HG03280 (cell line): ENCODE results near the gene GNAI3.

Experiments used
- ATAC-seq: cut with Tn5 transposase; IDR thresholded peaks from one replicate; pipeline ENCODE4 v1.9.1; 2021; ENCODE audit warnings: mild to moderate bottlenecking, moderate library complexity; ENCODE audit not compliant: unreplicated experiment

GNAI3 gene

GRCh38 chr1:109523706-109524105 is 24.7 kb upstream of the GNAI3 start:
- no peak for ATAC-seq

- ATAC-seq: no peak
Measured at GRCh38 chr1:109527098-109527811, 21.2 kb upstream of the GNAI3 start.

GRCh38 chr1:109527846-109528695 is 20.3 kb upstream of the GNAI3 start:
- no peak for ATAC-seq

- no peak for ATAC-seq
Measured at GRCh38 chr1:109528712-109529111, 19.7 kb upstream of the GNAI3 start.

- no peak for ATAC-seq
Measured at GRCh38 chr1:109529881-109530456, 18.4 kb upstream of the GNAI3 start.

GRCh38 chr1:109530457-109531087 is 17.8 kb upstream of the GNAI3 start:
- no peak for ATAC-seq

- ATAC-seq: no peak
Measured at GRCh38 chr1:109531380-109531779, 17.0 kb upstream of the GNAI3 start.

- no peak for ATAC-seq
Measured at GRCh38 chr1:109531826-109532364, 16.5 kb upstream of the GNAI3 start.

- ATAC-seq: peak; percentile 79
Measured at GRCh38 chr1:109532365-109533136, 15.9 kb upstream of the GNAI3 start.

GRCh38 chr1:109534307-109534858 is 14.0 kb upstream of the GNAI3 start:
- ATAC-seq: no peak

GRCh38 chr1:109535481-109535880 is 12.9 kb upstream of the GNAI3 start:
- ATAC-seq: no peak

GRCh38 chr1:109535971-109536491 is 12.4 kb upstream of the GNAI3 start:
- ATAC-seq: no peak

- no peak for ATAC-seq
Measured at GRCh38 chr1:109537450-109538178, 10.8 kb upstream of the GNAI3 start.

- no peak for ATAC-seq
Measured at GRCh38 chr1:109538827-109539555, 9.4 kb upstream of the GNAI3 start.

- ATAC-seq: no peak
Measured at GRCh38 chr1:109539676-109540075, 8.7 kb upstream of the GNAI3 start, which contains the start of gene GPR61. TSS of gene GPR61 (plus strand) at chr1:109539872. CDS start at chr1:109543023, 3,151 bp downstream.

- no peak for ATAC-seq
Measured at GRCh38 chr1:109541102-109541501, 7.3 kb upstream of the GNAI3 start.

- no peak for ATAC-seq
Measured at GRCh38 chr1:109542657-109543056, 5.8 kb upstream of the GNAI3 start.

GRCh38 chr1:109543283-109543987 is 5.0 kb upstream of the GNAI3 start:
- no peak for ATAC-seq
